Activated naive CD4-positive, alpha-beta T cell treated with anti-CD3 and anti-CD28 coated beads, Interleukin-2, amount 50 U/mL, for 72 hours (primary cell): ENCODE measurements around the gene HDLBP. TPM values are rescaled to one million over a fixed set of nuclear protein-coding genes. Genes with fewer than 3 reads are reported as not detected.
A peak's percentile ranks its signal among the peaks of the same experiment; 100 is the strongest.

Source experiments
- ATAC-seq, 2 donors: fragments of 150-1000 bp; cut with Tn5 transposase; 2 replicates each; pipeline ENCODE4 v1.10.0; 2021; ENCODE audit warnings: mild to moderate bottlenecking in 2 of 2, moderate library complexity in 2 of 2
- DNase-seq, 2 donors: peaks; one replicate each; pipeline ENCODE4 v3.0.0; 2021 to 2022; ENCODE audit warnings: low spot score in 2 of 2
- H3K27ac Mint-ChIP-seq, 2 donors: one replicate each; pipeline ENCODE4 v1.8.0; 2022; ENCODE audit warnings: mild to moderate bottlenecking in 2 of 2, mixed read lengths in 2 of 2
- H3K36me3 Mint-ChIP-seq, 2 donors: one replicate each; pipeline ENCODE4 v1.8.0; 2022; ENCODE audit warnings: mixed read lengths in 2 of 2
- H3K9me3 Mint-ChIP-seq, 2 donors: one replicate each; pipeline ENCODE4 v1.8.0; 2022; ENCODE audit warnings: mixed read lengths in 2 of 2
- total RNA-seq, 2 donors: library from RNA; stranded (reverse); gene quantifications; one replicate each; pipeline ENCODE4 v1.2.3, GENCODE V29; 2022

The HDLBP gene
- total RNA-seq, 2 donors from 2014 or later = 276 to 297 TPM

GRCh38 chr2:241177526-241178334, 137.7 kb downstream of the HDLBP start:
- DNase-seq (no peak), ATAC-seq (no peak)
- no peaks in the 10 kb centered on the region for H3K9me3 Mint-ChIP-seq
- peaks cover 6 to 20% of the 10 kb centered on the region in 2 donors for H3K36me3 Mint-ChIP-seq
- H3K27ac Mint-ChIP-seq = peak overlapping the region in 1 of 2 donors; percentile 50

Other genes starting within 250 kb of the HDLBP start
- gene MTERF4, start 213.4 kb downstream of the HDLBP start, total RNA-seq = 10 to 100 TPM; 37.8 to 47.1 TPM
- gene PASK, start 166.2 kb downstream of the HDLBP start, total RNA-seq = 10 to 100 TPM; 67.6 to 95.3 TPM
- 10 to 100 TPM; 81.6 to 98.9 TPM for gene PPP1R7, start 165.2 kb downstream of the HDLBP start, total RNA-seq
- 1 to 10 TPM in 1 of 2 donors, under 1 TPM in 1; 0.27 to 5.3 TPM for gene ANO7, start 127.0 kb downstream of the HDLBP start, total RNA-seq
- gene SEPTIN2, start 253 bp upstream of the HDLBP start, total RNA-seq = 100 to 1,000 TPM; 148 to 210 TPM
- gene FARP2, start 40.6 kb upstream of the HDLBP start, total RNA-seq = 10 to 100 TPM; 24.0 to 32.8 TPM
- 10 to 100 TPM; 35.3 to 95.5 TPM for gene STK25, start 192.9 kb upstream of the HDLBP start, total RNA-seq
- under 1 TPM in 1 of 2 donors, not detected in 1; 0.35 TPM for gene BOK, start 243.1 kb upstream of the HDLBP start, total RNA-seq